GM19099 (cell line): Measurements from ENCODE around the gene PCDH8.

Experiments used
- POLR2A ChIP-seq: IDR thresholded peaks from 3 replicates; pipeline ENCODE4 v1.6.1; 2011; ENCODE audit warnings: low read depth; ENCODE audit not compliant: insufficient read length; ENCODE audit errors: extremely low read depth

PCDH8 gene

GRCh38 chr13:52800856-52801255 lies 47.6 kb downstream of the PCDH8 start:
- no peak for TF ChIP-seq POLR2A

- TF ChIP-seq POLR2A, result no peak
Measured at GRCh38 chr13:52798770-52799430, 49.5 kb downstream of the PCDH8 start.

DNA sequence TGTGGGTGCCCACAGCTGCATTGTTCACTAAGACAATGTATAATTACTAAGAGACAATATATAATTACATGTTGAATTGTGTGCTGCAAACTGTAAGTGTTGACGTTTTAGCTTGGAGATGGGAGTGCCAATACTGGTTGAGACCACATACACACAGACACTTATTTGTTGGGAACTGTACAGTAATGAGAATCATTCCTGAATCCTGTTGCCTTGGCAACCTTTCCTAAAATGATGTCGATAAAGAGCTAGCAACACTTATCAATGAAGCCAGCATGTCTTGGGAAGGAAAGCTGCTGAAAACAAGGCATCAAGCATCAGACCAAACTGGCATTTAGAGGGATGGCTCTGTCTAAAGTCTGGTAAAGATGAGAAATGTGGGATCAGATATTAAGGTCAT lies 51.3 kb downstream of the PCDH8 start:
- no peak for TF ChIP-seq POLR2A

GRCh38 chr13:52794589-52794988 lies 53.9 kb downstream of the PCDH8 start:
- TF ChIP-seq POLR2A, result no peak

GRCh38 chr13:52793515-52794061 lies 54.9 kb downstream of the PCDH8 start:
- no peak for TF ChIP-seq POLR2A
